CD14-positive monocyte (primary cell): Measurements from ENCODE around the gene CCL25. TPM values are rescaled to one million over a fixed set of nuclear protein-coding genes. Genes with fewer than 3 reads are reported as not detected.

Experiments
- DNase-seq, 3 donors: peaks; one replicate each; pipeline ENCODE4 v3.0.0-alpha.2; 2011 to 2022
- H2AFZ ChIP-seq: 2 replicates; pipeline ENCODE4 v1.6.0; 2012; ENCODE audit warnings: mild to moderate bottlenecking, low read depth, low read length, inconsistent platforms; ENCODE audit not compliant: insufficient read depth, poor library complexity, severe bottlenecking
- H3K27ac ChIP-seq, 2 donors: 1 replicate in 1 of 2; 2 replicates in 1 of 2; pipeline ENCODE4 v1.5.1; 2012 to 2013; ENCODE audit warnings: low read length in 2 of 2, control low read depth in 1 of 2, inconsistent platforms in 1 of 2, low read depth in 1 of 2, mild to moderate bottlenecking in 1 of 2
- H3K27me3 ChIP-seq, 2 donors: one replicate each; pipeline versions ENCODE4 v1.6.0 to v1.6.1; 2011 to 2013; ENCODE audit warnings: low read length in 2 of 2; ENCODE audit not compliant: control insufficient read depth in 2 of 2, insufficient read depth in 2 of 2
- H3K36me3 ChIP-seq, 2 donors: replicated peaks in 1 of 2; 1 replicate in 1 of 2; 2 replicates in 1 of 2; pipeline versions ENCODE4 v1.5.1 to v1.6.1; 2012 to 2013; ENCODE audit warnings: low read length in 2 of 2, control low read depth in 1 of 2, inconsistent platforms in 1 of 2, mild to moderate bottlenecking in 1 of 2; ENCODE audit not compliant: insufficient read depth in 2 of 2, control insufficient read depth in 1 of 2
- H3K4me1 ChIP-seq, 2 donors: 1 replicate in 1 of 2; 2 replicates in 1 of 2; pipeline versions ENCODE4 v1.5.1 to v1.6.1; 2012 to 2013; ENCODE audit warnings: low read length in 2 of 2, control low read depth in 1 of 2, inconsistent platforms in 1 of 2, mild to moderate bottlenecking in 1 of 2, moderate library complexity in 1 of 2; ENCODE audit not compliant: insufficient read depth in 2 of 2, control insufficient read depth in 1 of 2
- H3K4me2 ChIP-seq: replicated peaks from 2 replicates; pipeline ENCODE3; 2012; ENCODE audit warnings: low read length, moderate library complexity, mild to moderate bottlenecking; ENCODE audit not compliant: poor library complexity, severe bottlenecking; ENCODE audit errors: extremely low read depth
- H3K4me3 ChIP-seq, 3 experiments: fragments of 200-600 bp in 1 of 3; sonication (generic) in 1 of 3; replicated peaks in 1 of 3; 1 replicate in 2 of 3; 2 replicates in 1 of 3; pipeline ENCODE4 v1.5.1; 2011 to 2013; ENCODE audit warnings: low read length in 3 of 3, mild to moderate bottlenecking in 3 of 3, control low read depth in 2 of 3, low read depth in 2 of 3, inconsistent platforms in 1 of 3, moderate library complexity in 1 of 3
- H3K79me2 ChIP-seq: 2 replicates; pipeline ENCODE4 v1.6.0; 2012; ENCODE audit warnings: mild to moderate bottlenecking, control low read depth, inconsistent platforms, low read length, moderate library complexity; ENCODE audit not compliant: insufficient read depth
- H3K9ac ChIP-seq: 2 replicates; pipeline ENCODE4 v1.6.0; 2017; ENCODE audit warnings: low read length, mild to moderate bottlenecking; ENCODE audit not compliant: insufficient read depth, poor library complexity, severe bottlenecking
- H3K9me3 ChIP-seq, 2 donors: replicated peaks in 1 of 2; 1 replicate in 1 of 2; 2 replicates in 1 of 2; pipeline versions ENCODE4 v1.5.1 to v1.6.1; 2012 to 2013; ENCODE audit warnings: low read length in 2 of 2, control low read depth in 1 of 2; ENCODE audit not compliant: control insufficient read depth in 1 of 2, insufficient read depth in 1 of 2
- H4K20me1 ChIP-seq: 2 replicates; pipeline ENCODE4 v1.6.0; 2012; ENCODE audit warnings: mild to moderate bottlenecking, low read length, control low read depth, moderate library complexity; ENCODE audit not compliant: insufficient read depth
- H3K27ac Mint-ChIP-seq, 7 donors: one replicate each; pipeline ENCODE4 v1.8.0; 2020; ENCODE audit warnings: mild to moderate bottlenecking in 7 of 7, mixed read lengths in 7 of 7, moderate library complexity in 6 of 7, inconsistent platforms in 2 of 7
- H3K27me3 Mint-ChIP-seq, 3 donors: one replicate each; pipeline ENCODE4 v1.8.0; 2021 to 2022; ENCODE audit warnings: low read depth in 3 of 3, mild to moderate bottlenecking in 3 of 3, mixed read lengths in 3 of 3, moderate library complexity in 3 of 3, inconsistent platforms in 1 of 3
- H3K36me3 Mint-ChIP-seq, 2 donors: one replicate each; pipeline ENCODE4 v1.8.0; 2020; ENCODE audit warnings: mixed read lengths in 2 of 2, inconsistent platforms in 1 of 2, mild to moderate bottlenecking in 1 of 2
- H3K4me1 Mint-ChIP-seq: one replicate; pipeline ENCODE4 v1.8.0; 2020; ENCODE audit warnings: mild to moderate bottlenecking, mixed read lengths
- H3K4me3 Mint-ChIP-seq, 2 donors: one replicate each; pipeline ENCODE4 v1.8.0; 2020; ENCODE audit warnings: mild to moderate bottlenecking in 2 of 2, mixed read lengths in 2 of 2, moderate library complexity in 1 of 2
- H3K9me3 Mint-ChIP-seq, 7 donors: one replicate each; pipeline ENCODE4 v1.8.0; 2020 to 2022; ENCODE audit warnings: mixed read lengths in 7 of 7, mild to moderate bottlenecking in 6 of 7, moderate library complexity in 6 of 7, inconsistent platforms in 2 of 7
- CTCF ChIP-seq: fragments of 200-600 bp; IDR thresholded peaks from one replicate; pipeline ENCODE4 v1.8.0; 2022; ENCODE audit warnings: antibody characterized with exemption, mild to moderate bottlenecking
- WGBS: methylation state at CpG from one replicate; pipeline ENCODE4 v1.1.5; 2013; ENCODE audit warnings: missing lambda C conversion rate; ENCODE audit not compliant: insufficient coverage; 5-methylcytosine and 5-hydroxymethylcytosine counted together
- intact Hi-C, 2 donors: fragments of 100-400 bp; cut with micrococcal nuclease; formaldehyde crosslinking; loops; one replicate each; pipeline versions ENCODE4 v1.15.0 to v1.15.1; 2023
- polyA plus RNA-seq, 3 donors: library from polyadenylated mRNA; depleted of rRNA in 1 of 3; unstranded in 2 of 3; stranded (reverse) in 1 of 3; fragments of 300-500 nt in 2 of 3; fragments of >200 nt in 1 of 3; fragmentation: Illumina TruSeq in 2 of 3; gene quantifications; 1 replicate in 2 of 3; 2 replicates in 1 of 3; pipeline ENCODE4 v1.2.3, GENCODE V29; 2012 to 2021

The CCL25 gene
- polyA plus RNA-seq, 3 donors, result not detected

- H3K79me2 ChIP-seq, result no peaks in the 10 kb centered on the region
- H3K9me3 ChIP-seq, result no peaks in the 10 kb centered on the region
- Mint-ChIP-seq H3K27ac (no peak overlapping the region), H3K4me1 (peaks cover 7% of the 10 kb centered on the region), H3K9me3 (no peaks in the 10 kb centered on the region), H3K36me3 (no peaks in the 10 kb centered on the region), H3K4me3 (no peak overlapping the region), H3K27me3 (peaks cover 0 to 9% (median 4%) of the 10 kb centered on the region in 3 donors)
- H2AFZ ChIP-seq, result no peak overlapping the region
- H4K20me1 ChIP-seq, result no peaks in the 10 kb centered on the region
- DNase-seq, result no peak
- H3K36me3 ChIP-seq, result no peaks in the 10 kb centered on the region
- no peaks in the 10 kb centered on the region for H3K27me3 ChIP-seq
- H3K4me1 ChIP-seq, result no peaks in the 10 kb centered on the region
- no peak overlapping the region for H3K27ac ChIP-seq
- WGBS, result 86% methylated on average over 3 of the region's 8 CpGs
- intact Hi-C loops, result no loop called here
- no peak overlapping the region for H3K4me3 ChIP-seq
- no peak overlapping the region for H3K9ac ChIP-seq
- H3K4me2 ChIP-seq, result no peak overlapping the region
- no peak for TF ChIP-seq CTCF
These were observed 31.2 kb upstream of the CCL25 start for GRCh38 chr19:8021374-8021773.

GRCh38 chr19:8022275-8022674 is 30.3 kb upstream of the CCL25 start:
- Histone ChIP-seq H3K36me3 (no peaks in the 10 kb centered on the region), H3K79me2 (no peaks in the 10 kb centered on the region), H3K27me3 (no peaks in the 10 kb centered on the region), H3K4me1 (no peaks in the 10 kb centered on the region), H3K9me3 (no peaks in the 10 kb centered on the region), H2AFZ (no peak overlapping the region), H3K4me3 (no peak overlapping the region), H4K20me1 (no peaks in the 10 kb centered on the region), H3K9ac (no peak overlapping the region), H3K4me2 (no peak overlapping the region), H3K27ac (no peak overlapping the region)
- Mint-ChIP-seq H3K4me3 (no peak overlapping the region), H3K27ac (no peak overlapping the region), H3K36me3 (no peaks in the 10 kb centered on the region), H3K9me3 (no peaks in the 10 kb centered on the region), H3K27me3 (peaks cover 0 to 9% (median 4%) of the 10 kb centered on the region in 3 donors), H3K4me1 (peaks cover 7% of the 10 kb centered on the region)
- 97% methylated on average over 13 of the region's 13 CpGs for WGBS
- DNase-seq, result no peak
- no peak for TF ChIP-seq CTCF
- intact Hi-C loops, result no loop called here
